Neuronal stem cell (in vitro differentiated cells): ENCODE data around the gene ANXA1.
A peak's percentile ranks its signal among the peaks of the same experiment; 100 is the strongest.

Source experiments
- DNase-seq: peaks from one replicate; pipeline ENCODE4 v3.0.0-alpha.2; 2013; ENCODE audit warnings: low spot score
- H2AFZ ChIP-seq: one replicate; pipeline ENCODE4 v1.6.1; 2013; ENCODE audit warnings: mild to moderate bottlenecking, low read length, inconsistent platforms
- H2AK5ac ChIP-seq: 2 replicates; pipeline ENCODE4 v1.6.1; 2013; ENCODE audit warnings: low read depth, mild to moderate bottlenecking, inconsistent platforms, low read length, moderate library complexity, mixed read lengths
- H2BK120ac ChIP-seq: 2 replicates; pipeline ENCODE4 v1.6.1; 2013; ENCODE audit warnings: low read depth, mild to moderate bottlenecking, inconsistent platforms, low read length, moderate library complexity, mixed read lengths
- H2BK12ac ChIP-seq: one replicate; pipeline ENCODE4 v1.6.1; 2013; ENCODE audit warnings: low read length, inconsistent platforms
- H2BK15ac ChIP-seq: 2 replicates; pipeline ENCODE4 v1.6.1; 2013; ENCODE audit warnings: mild to moderate bottlenecking, low read length, inconsistent platforms, mixed read lengths
- H2BK5ac ChIP-seq: one replicate; pipeline ENCODE4 v1.6.1; 2013; ENCODE audit warnings: inconsistent platforms, mild to moderate bottlenecking, low read length, moderate library complexity
- H3K14ac ChIP-seq: one replicate; pipeline ENCODE4 v1.6.1; 2013; ENCODE audit warnings: low read length, inconsistent platforms
- H3K18ac ChIP-seq: 2 replicates; pipeline ENCODE4 v1.6.1; 2013; ENCODE audit warnings: low read length, inconsistent platforms
- H3K23ac ChIP-seq: 2 replicates; pipeline ENCODE4 v1.6.1; 2013; ENCODE audit warnings: low read depth, mild to moderate bottlenecking, mixed read lengths, low read length, inconsistent platforms; ENCODE audit not compliant: poor library complexity
- H3K27ac ChIP-seq: replicated peaks from 3 replicates; pipeline ENCODE4 v1.5.1; 2013; ENCODE audit warnings: low read length, inconsistent platforms
- H3K27me3 ChIP-seq, 3 experiments: 2 replicates each; pipeline ENCODE4 v1.6.1; 2013; ENCODE audit warnings: low read length in 3 of 3, mild to moderate bottlenecking in 2 of 3, inconsistent platforms in 1 of 3, low read depth in 1 of 3, mixed read lengths in 1 of 3, moderate library complexity in 1 of 3; ENCODE audit not compliant: control insufficient read depth in 3 of 3, insufficient read depth in 3 of 3
- H3K36me3 ChIP-seq, 2 donors: replicated peaks in 1 of 2; 2 replicates each; pipeline ENCODE4 v1.6.1; 2013; ENCODE audit warnings: low read length in 2 of 2; ENCODE audit not compliant: control insufficient read depth in 2 of 2, insufficient read depth in 2 of 2
- H3K4ac ChIP-seq: 2 replicates; pipeline ENCODE4 v1.6.1; 2013; ENCODE audit warnings: inconsistent platforms, mild to moderate bottlenecking, low read length, moderate library complexity
- H3K4me1 ChIP-seq, 2 donors: 1 replicate in 1 of 2; 2 replicates in 1 of 2; pipeline ENCODE4 v1.6.1; 2013; ENCODE audit warnings: low read length in 2 of 2, low read depth in 1 of 2; ENCODE audit not compliant: control insufficient read depth in 2 of 2, insufficient read depth in 1 of 2
- H3K4me2 ChIP-seq: one replicate; pipeline ENCODE4 v1.6.1; 2013; ENCODE audit warnings: mild to moderate bottlenecking, low read length, inconsistent platforms; ENCODE audit not compliant: insufficient read depth, poor library complexity, severe bottlenecking
- H3K4me3 ChIP-seq, 2 donors: 2 replicates each; pipeline ENCODE4 v1.5.1; 2013; ENCODE audit warnings: low read length in 2 of 2, mild to moderate bottlenecking in 2 of 2, inconsistent platforms in 1 of 2, moderate library complexity in 1 of 2
- H3K79me1 ChIP-seq: one replicate; pipeline ENCODE4 v1.6.1; 2013; ENCODE audit warnings: low read depth, mild to moderate bottlenecking, inconsistent platforms, low read length, moderate library complexity
- H3K9ac ChIP-seq: one replicate; pipeline ENCODE4 v1.6.1; 2013; ENCODE audit warnings: mild to moderate bottlenecking, low read depth, low read length, inconsistent platforms; ENCODE audit not compliant: poor library complexity
- H3K9me3 ChIP-seq, 2 donors: replicated peaks in 1 of 2; 2 replicates each; pipeline versions ENCODE3 to v1.6.1; 2013; ENCODE audit warnings: low read length in 2 of 2, mild to moderate bottlenecking in 2 of 2, inconsistent platforms in 1 of 2, low read depth in 1 of 2, mixed read lengths in 1 of 2, moderate library complexity in 1 of 2; ENCODE audit not compliant: control insufficient read depth in 2 of 2, insufficient read depth in 1 of 2
- H4K8ac ChIP-seq: one replicate; pipeline ENCODE4 v1.6.1; 2013; ENCODE audit warnings: low read depth, mild to moderate bottlenecking, inconsistent platforms, low read length, moderate library complexity
- H4K91ac ChIP-seq: one replicate; pipeline ENCODE4 v1.6.1; 2013; ENCODE audit warnings: low read length, low read depth, mild to moderate bottlenecking, inconsistent platforms; ENCODE audit not compliant: poor library complexity

The ANXA1 gene

GRCh38 chr9:73216100-73216499 lies 64.4 kb downstream of the ANXA1 start:
- H4K8ac ChIP-seq: no peak overlapping the region
- H3K27ac ChIP-seq: no peak overlapping the region
- peak overlapping the region; percentile 56 for H2AFZ ChIP-seq
- no peak overlapping the region for H3K23ac ChIP-seq
- no peak overlapping the region for H2BK5ac ChIP-seq
- no peak overlapping the region for H3K4me2 ChIP-seq
- H3K36me3 ChIP-seq: no peaks in the 10 kb centered on the region
- no peak overlapping the region for H3K9ac ChIP-seq
- H2BK15ac ChIP-seq: no peak overlapping the region
- no peak overlapping the region for H4K91ac ChIP-seq
- H3K4me1 ChIP-seq: peaks cover 0 to 6% of the 10 kb centered on the region in 2 donors
- DNase-seq: no peak
- H3K9me3 ChIP-seq: peaks cover 0 to 2% of the 10 kb centered on the region in 2 donors
- H3K4ac ChIP-seq: no peak overlapping the region
- H3K79me1 ChIP-seq: no peaks in the 10 kb centered on the region
- H2AK5ac ChIP-seq: no peak overlapping the region
- H3K14ac ChIP-seq: no peak overlapping the region
- H2BK12ac ChIP-seq: no peak overlapping the region
- H3K18ac ChIP-seq: no peak overlapping the region
- no peaks in the 10 kb centered on the region for H3K27me3 ChIP-seq
- no peak overlapping the region for H2BK120ac ChIP-seq
- no peak overlapping the region for H3K4me3 ChIP-seq
